ENCODE data around the gene MORN4.
"Not testable (repeated sequence)": the region's sequence is repeated elsewhere in the genome, so short reads cannot be mapped to it uniquely, and the experiment has no call there.

Gene MORN4

DNA sequence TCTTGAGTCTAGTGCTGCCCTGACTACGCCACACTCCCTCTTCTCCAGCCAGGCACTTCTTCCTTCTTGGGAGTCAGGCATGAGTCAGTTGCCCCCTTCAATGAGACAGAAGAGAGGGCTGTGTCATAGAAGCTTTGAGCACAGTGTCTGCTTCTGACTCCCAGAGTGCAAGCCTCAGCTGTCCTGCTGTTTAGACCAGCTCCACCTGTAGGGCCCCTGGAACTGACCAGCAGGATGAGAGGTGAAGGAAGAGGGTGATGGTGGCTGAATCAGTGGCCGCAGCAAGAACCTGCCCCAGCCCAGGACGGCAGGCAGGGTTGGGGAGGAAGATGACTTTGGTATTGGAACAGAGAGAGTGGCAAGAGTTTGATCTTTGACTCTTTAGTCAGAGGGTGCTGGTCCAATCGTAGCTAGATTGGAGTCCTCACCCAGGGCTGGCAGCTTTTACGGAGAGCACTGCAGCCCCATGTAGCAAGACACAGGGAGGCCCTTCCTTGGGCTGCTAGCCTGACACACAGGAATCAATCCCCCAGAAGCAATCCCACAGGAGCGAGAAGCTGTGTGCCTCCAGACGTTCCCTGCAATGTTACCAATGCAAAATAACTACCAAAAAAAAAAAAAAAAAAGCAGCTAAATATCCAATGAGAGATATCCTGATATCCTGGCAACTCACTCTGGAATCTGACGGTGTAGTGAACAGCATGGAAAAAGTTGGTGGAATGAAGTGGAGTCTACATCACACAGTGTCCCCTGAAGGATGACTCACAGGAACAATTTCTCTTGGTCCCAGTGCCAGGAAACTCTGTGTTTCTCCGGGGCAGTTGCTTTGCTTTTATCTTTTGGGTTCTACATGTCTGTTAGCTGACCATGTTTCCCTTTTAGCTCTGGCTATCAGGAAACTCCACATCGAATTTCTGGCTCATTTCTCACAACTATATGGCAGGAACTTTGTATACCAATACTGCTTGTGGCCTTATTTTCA, 36.9 kb downstream of the MORN4 start:
- DNase-seq: no peak

DNA sequence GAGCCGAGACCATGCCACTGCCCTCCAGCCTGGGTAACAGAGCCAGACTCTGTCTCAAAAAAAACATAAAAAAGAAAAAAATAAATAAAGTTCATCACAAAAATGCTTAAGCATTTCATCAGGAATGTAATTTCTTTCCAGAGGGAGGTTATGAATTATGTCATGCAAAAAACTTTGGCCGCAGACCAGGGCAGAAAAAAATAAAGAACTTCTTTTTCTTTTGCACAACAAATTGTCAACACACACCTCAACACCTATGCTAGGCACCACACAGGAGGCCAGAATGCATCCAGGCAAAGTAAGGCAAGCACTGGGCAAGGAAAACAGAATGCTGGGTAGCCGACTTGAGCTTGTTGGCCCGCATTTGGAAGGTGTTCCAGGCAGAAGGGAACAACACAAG, 39.9 kb downstream of the MORN4 start:
- no peak for DNase-seq

DNA sequence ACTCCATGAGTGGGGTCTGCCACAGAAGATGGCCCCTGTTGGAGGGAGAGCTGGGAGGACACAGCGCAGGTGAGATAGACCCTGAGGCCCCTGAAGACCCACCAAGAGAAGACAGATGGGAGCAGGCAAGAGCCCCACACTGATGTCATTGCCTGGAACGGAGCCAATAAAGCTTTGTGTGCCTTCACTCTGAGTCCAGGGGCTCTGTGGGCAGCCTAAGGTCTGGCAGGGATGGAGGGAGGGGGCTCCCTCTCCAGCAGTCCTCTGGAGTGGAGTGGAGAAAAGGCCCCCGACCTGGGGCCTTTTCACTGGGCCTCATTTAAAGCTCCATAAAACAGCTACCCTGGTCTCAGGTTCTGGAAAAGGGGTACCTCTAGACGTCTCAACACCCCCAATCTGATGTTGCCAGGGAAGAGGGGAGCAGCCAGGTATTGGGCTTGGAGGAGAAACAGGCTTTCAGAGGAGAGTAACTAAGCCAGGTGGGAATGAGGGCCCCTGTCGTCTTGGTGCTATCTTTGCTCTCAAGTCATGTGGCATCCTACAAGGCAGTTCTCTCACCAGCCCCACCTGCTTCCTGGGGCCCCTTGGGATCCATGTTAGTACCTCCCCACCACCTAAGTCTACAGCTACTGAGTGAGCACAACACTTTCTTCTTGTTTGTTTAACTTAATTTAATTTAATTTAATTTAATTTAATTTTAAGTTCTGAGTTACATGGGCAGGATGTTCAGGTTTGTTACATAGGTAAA, 42.4 kb downstream of the MORN4 start:
- no peak for DNase-seq

DNA sequence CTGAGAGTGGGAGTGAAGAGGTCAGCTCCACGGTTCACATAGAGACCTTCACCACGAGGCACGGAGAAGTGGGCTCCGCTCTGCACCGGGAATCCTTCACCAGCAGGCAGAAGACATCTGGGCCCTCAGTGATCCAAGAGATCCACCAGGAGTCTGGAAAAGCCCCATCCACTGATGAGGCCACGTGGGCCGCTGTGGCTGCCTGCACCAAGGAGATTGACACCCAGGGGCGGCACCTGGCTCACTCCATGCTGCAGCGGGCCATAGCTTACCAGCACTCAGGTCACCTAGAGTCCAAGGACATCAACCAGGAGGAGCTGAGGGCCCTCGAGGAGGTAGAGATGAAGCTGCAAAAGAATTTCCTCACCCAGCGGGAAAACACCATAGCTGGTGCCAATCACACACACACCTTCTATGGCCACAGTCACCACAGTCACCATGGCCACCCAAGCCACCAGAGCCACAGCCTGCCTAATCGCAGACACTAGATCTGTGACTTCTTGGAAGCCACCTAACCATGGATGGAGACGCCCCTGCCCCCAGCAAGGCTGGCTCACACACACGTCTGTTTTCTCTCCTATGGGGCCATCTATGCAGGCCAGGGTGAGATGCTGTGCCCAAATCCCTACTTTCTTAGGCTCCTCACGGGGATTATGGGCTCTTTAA, 43.1 kb downstream of the MORN4 start:
- no peak for DNase-seq

DNA sequence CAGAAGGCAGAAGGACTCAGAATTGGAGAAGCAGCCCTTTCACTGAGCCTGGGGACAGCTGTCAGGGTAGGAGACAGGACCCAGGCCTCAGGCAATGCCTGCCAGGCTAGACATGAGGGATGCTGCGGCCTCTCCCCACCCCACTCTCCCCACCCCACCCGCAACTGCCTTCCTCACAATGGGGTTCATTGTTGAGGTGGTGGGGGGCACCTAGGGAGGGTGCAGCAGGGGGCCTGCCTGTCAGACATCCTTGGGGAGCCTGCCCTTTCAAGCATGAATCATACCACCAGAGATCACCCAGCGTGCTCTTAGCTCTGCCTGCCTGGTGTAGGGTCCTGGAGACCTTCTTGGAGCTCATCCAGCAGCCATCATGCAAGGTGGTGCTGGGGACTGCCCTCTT, 43.8 kb downstream of the MORN4 start, which contains the start of gene C10orf62:
Gene C10orf62 (plus strand): TSS at position 243 of the 400 bp plus-strand sequence. CDS start 177 bp downstream, outside the sequence.
- no peak for DNase-seq

DNA sequence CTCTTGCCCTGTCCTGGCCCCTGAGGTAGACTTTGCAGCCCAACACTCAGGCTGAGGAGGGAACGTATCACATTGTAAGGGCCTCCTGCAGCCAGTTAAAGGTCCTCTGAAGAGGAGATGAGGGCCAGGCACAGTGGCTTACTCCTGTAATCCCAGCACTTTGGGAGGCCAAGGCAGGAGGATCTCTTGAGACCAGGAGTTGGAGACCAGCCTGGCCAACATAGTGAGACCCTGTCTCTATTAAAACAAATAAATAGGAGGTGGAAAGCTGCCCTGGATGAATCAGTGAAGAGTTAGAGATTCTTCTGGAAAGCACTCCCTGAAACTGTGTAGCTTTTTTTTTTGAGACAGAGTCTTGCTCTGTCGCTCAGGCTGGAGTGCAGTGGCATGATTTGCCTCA, 46.1 kb downstream of the MORN4 start:
- DNase-seq: no peak

DNA sequence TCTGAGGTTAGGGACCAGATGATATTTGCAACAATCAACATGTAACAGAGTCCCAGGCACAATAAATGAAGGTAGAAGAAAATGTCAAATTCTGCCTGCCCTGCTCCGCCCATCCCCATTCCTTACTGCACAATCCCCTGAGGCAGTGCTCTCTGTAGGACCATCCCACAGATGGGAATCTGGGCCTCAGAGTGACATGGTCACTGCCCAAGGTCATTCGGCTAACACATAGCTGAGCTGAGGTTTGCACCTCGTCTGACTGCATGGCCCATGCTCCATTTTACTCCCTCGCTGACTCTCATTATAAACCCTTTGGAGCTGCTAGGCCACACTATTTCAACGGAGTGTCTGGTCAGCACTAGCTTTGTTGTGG, 47.9 kb downstream of the MORN4 start:
- no peak for DNase-seq

DNA sequence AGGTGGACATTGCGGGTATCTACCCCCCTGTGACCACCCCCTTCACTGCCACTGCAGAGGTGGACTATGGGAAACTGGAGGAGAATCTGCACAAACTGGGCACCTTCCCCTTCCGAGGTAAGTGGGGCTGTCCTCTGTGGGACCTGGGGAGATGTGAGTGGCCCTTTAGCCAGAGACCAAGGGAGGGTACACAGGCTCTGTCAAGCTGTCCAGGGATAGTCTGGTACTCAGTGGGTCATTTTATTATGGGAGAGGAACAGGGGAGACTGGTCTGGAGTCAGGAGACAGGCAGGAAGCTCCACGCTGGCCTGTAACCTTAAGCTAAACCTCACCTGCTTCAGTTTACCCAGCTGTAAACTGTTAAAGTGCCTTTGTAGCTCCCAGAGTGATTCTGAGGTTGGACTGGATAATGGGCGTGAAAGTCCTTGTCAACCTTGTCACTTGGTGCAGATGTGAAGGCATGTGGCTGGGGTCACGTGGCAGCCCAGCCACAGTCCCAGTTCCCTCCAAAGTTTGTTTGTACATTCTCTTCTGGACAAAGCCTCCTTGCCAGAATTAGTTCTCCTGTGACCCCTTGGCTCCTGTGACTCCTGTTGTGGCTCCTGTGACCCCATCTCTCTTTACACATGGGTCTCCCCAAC, 48.4 kb downstream of the MORN4 start:
- no peak for DNase-seq

DNA sequence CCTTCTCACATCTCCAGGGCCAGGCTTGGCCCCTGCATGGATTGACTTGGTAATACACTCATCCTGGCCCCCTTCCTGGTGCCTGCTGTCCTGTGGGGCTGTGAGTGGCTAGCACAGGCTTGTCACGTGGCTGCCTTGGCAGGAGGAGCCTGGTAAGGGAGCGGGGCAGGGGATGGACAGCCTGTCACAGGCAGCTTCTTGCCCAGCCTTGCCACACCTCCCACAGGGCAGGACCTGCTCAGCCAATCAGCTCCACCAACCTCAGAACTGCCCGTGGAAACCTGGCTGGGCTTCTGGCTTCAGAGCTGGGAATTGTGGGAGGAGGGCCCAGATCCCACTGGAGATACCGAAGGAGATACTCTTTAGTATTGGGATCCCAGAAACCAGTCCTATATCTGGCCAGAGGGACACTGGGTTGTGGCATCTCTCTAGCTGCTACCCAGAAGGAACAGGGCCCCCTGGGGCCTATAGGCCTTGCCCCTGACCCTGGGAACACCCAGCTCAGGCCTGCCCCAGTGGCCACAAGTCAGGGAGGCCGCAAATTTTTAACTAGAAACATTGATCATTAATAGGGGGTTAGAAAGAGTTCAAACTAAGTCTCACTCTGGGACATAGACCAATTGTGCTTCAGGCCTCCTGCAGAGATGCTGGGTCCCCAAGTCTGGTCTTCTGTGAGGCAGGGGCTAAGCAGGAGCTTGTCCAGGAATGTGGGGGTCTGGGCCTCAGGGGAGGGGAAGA, 49.1 kb downstream of the MORN4 start, which contains the start of gene HOGA1:
Gene HOGA1 (plus strand): TSS at position 330 of the 738 bp plus-strand sequence. CDS start 315 bp downstream, at position 645.
- peak in 1 of 2 experiments; percentile 21 for DNase-seq

DNA sequence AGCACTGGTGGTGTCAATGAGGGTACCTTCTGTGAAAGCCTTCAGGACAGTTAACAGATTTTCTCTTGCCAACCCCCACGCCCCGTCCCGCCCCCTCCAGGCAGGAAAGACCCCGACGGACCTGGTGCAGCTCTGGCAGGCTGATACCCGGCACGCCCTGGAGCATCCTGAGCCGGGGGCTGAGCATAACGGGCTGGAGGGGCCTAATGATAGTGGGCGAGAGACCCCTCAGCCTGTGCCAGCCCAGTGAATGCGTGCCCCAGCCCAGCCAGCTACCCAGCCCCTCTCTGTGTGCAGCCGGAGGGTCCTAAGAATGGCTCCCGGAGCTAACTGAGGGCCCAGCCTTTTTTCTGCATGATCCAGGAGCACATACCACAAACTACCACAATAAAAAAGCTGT, 49.8 kb downstream of the MORN4 start:
- DNase-seq: no peak

DNA sequence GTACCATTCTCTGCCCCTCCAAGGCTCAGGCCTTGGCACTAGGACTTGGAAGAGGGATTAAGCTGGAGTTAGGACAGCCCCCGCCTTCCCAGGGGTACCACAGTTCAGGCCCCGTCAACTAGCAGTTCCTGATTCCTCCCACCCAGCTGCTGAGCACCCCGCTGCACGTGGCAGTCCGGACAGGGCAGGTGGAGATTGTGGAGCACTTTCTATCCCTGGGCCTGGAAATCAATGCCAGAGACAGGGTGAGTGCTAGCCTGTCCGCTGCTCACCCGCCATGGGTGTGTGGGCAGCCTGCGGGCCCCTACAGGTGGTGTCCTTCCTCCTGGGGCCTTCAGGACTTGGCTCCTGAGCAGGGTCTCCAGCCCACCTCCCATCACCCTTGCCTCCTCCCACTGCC, 51.1 kb downstream of the MORN4 start:
- no peak for DNase-seq

DNA sequence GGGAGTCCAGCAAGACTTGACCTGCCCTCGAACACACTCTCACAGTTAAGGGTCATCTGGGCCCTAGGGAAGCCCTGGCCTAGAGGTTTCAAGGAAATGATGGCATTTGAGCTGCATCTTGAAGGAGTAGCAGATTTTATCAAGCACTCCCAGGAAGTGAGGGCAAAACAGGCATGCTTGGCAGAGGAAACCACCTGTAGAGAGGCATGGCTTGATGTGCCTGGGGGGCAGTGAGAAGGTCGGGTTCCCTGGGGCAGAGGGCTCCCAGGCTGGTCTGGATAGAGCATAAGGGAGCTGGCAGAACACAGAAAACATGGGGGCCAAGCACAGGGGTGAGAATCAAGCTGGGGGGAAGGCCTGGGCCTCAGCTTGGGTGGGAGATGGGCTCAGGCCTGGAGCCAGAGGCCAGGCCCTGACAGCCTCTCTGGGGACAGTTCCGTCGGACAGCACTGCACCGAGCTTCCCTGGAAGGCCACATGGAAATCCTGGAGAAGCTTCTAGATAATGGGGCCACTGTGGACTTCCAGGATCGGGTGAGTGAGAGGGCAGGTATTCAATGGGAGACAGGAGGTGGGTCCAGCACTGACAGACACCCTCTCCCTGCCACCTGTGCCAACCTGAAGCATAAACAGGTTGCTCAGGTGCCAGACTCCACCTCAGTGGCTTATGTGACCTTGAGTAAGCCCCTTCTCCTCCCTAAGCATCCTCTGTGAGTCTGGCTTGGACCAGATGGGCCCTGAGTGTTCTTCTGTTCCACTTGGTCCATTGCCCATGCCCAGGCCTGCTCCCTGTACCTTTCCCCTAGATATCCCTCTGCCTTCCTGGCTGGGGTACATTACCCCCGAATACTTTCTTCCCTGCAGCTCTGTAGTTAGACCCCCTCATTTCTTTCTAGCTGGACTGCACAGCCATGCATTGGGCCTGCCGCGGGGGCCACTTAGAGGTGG, 52.6 kb downstream of the MORN4 start:
- DNase-seq: no peak

DNA sequence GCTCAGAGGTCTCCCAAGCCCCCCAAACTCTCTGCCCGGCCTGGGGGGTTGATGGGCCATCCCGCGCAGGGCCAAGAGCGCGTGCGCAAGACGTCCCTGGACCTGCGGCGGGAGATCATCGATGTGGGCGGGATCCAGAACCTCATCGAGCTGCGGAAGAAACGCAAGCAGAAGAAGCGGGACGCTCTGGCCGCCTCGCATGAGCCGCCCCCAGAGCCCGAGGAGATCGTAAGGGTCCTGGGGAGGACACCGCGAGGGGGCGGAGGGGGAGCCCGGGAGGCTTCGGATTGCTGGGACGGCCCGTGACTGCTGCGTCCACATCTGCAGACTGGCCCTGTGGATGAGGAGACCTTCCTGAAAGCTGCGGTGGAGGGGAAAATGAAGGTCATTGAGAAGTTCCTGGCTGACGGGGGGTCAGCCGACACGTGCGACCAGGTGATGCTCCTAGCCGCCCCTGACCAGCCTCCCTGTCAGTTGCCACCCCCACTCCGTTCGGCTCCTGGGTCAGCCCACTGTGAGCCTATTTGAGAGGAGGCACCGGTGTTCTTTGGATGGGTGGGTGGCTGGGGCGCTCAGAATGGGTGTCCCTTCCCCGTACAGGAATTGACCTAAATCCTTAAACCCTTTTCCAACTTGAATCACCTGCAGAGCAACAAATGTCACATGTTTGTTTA, 55.0 kb downstream of the MORN4 start:
- no peak for DNase-seq

DNA sequence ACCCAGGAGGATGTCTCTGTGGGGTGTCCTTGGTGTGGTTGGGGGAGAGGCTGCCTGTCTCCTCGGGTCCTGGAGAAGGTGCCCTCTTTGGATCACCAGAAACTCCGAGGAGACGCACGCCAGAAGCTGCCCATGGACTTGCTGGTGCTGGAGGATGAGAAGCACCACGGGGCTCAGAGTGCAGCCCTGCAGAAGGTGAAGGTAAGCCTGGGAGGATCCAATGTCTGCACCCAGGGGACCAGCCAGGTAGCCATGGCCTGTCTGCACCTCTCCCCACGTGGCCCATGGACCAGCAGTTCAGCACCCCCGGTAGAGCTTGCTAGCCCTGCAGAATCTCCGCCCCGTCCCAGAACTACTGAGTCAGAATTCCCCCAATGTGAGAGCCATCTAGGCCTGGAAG, 55.6 kb downstream of the MORN4 start:
- no peak for DNase-seq

DNA sequence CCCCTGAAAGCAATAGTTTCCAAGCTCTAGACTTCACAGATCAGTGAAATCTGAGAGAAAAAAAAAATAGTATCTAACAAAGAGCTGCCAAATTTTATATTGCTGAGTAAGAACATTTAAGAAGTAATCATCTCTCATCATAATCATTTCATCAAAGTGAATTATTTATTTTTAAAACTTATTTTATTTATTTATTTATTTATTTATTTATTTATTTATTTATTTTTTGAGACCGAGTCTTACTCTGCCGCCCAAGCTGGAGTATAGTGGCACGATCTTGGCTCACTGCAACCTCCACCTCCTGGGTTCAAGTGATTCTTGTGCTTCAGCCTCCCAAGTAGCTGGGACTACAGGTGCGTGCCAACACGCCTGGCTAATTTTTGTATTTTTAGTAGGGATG, 56.8 kb downstream of the MORN4 start:
- not testable (repeated sequence) for DNase-seq

DNA sequence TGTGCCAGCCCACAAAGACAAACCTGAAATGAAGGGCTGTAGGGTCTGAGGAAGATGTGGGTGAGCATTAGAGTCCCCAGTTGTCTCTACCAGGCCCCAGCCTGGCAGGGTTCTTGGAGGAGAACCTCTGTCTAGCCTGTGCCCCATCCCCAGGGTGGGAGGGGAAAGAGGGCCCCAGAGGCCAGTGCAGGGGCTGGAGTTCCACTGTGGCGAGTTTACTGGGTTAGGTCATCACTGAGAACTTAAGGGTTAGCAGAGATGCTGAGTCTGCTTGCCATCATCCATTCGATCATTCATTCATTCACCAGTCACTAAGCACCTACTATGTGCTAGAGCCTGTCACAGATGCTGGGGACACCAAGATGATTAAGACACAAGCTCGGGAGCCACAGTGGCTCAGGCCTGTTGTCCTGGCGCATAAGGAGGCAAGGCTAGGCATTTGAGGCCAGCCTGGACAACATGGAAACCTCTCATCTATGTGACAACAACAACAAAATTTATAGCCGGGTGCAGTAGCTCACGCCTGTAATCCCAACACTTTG, 58.1 kb downstream of the MORN4 start:
- no peak for DNase-seq

DNA sequence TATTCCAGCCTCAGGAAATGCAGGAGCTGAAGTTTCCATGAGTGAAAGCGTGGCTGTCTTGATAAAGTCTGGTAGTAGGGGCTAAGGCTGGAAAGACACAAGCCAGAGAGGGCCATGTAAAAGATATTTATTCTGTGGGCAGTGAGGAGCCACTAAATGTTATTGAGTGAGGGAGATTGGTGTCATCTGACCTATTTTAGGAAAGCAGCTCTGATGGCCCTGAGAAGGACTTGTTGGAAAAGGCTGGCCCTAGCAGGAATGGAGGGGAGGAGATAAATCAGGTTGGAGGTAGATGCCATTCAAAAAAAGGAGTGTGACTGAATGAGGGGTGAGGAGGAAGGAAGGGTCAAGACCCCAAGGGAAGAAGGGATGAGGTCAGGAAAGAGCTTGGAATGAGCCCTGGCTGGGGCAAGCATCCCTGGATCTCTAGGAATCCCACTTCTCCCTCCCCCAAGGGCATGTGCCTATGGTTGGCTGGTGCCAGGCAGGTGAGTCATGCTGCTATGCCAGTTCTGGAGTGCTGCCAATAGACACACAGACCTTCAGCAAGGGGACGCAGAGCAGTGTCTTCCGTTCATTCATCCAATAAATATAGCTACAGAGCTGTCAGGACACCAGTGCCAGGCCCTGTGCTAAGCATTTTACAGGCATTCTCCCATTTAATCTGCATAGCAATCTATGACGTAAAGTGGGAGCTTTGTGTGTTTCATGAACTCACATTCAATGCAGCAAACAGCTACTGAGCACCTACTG, 58.8 kb downstream of the MORN4 start:
- no peak for DNase-seq

DNA sequence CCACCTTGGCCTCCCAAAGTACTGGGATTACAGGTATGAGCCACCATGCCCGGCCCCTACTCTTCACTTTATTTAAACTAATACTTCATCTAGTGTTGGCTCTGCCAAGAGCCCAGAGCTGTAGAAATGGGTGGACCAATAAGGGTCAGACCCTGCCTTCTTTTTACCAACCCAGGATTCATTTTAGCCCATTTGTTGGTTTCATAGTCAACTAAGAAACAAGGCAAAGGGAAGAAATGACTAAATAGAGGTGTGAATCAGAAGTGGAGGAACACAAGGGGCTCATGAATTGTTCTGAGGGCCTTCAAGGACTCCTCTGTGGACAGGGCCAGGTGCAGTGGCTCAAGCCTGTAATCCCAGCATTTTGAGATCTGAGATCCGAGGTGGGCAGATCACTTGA, 59.6 kb downstream of the MORN4 start:
- DNase-seq: no peak

DNA sequence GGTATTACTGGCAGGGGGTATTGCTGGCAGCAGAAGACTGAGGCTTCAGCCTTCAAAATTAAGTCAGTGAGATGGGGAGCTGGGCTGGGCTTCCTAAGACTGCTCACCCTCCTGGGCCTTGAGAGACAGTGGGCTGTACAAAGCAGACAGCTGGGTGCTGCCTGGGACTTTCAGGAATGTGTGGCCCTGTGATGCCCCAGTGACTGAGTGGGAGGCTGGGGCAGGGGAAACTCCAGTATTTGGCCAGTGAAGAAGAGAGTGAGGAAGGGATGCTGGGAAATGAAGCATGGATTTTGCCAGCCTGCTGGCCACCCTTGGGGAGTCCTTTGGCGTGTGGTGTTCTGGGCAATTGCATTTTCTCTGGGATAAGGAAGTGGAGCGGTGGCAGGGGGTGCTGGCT, 60.3 kb downstream of the MORN4 start:
- DNase-seq: no peak
